K562 (cell line): ENCODE data around the gene DAB1. TPM values are rescaled to one million over a fixed set of nuclear protein-coding genes. Genes with fewer than 3 reads are reported as not detected.

Source experiments
- ATAC-seq: fragments of 200-7000 bp; cut with Tn5 transposase; 3 replicates; pipeline ENCODE4 v1.9.1; 2020; ENCODE audit warnings: moderate library complexity
- BruUV-seq: library from RNA; stranded (reverse); fragments of 400-500 nt; replicated peaks from 2 replicates; lab custom pipeline; 2021; lab: Mats Ljungman, UMichigan
- CTCF ChIA-PET: fragments of 300-600 bp; formaldehyde crosslinking; extraction: SDS; loops from one replicate; lab custom pipeline; 2021; ENCODE audit warnings: low intra/inter-chr PET ratio; lab: Yijun Ruan, JAX
- POLR2A ChIA-PET: fragments of 300-600, 350-650 bp; sonication (Branson Sonifier 250); formaldehyde crosslinking; extraction: SDS; loops from one replicate; lab custom pipeline; 2021; ENCODE audit warnings: antibody characterized with exemption, inconsistent platforms; lab: Yijun Ruan, JAX
- DNase-seq, 4 experiments: peaks; one replicate each; pipeline versions ENCODE4 v3.0.0 to v3.0.0-alpha.2; 2011 to 2018; ENCODE audit warnings: low spot score in 3 of 4, mixed read lengths in 3 of 4; ENCODE audit errors: extremely low read depth in 1 of 4
- FAIRE-seq: peaks from 2 replicates; lab custom pipeline; 2011; peaks lifted over from hg19 to GRCh38; lab: Jason Lieb, UNC
- H2AFZ ChIP-seq: 2 replicates; pipeline ENCODE4 v1.6.0; 2011; ENCODE audit warnings: low read depth, low read length, control low read depth, inconsistent platforms
- H3K27ac ChIP-seq: fragments of 200-600 bp; 3 replicates; pipeline ENCODE4 v1.8.0; 2011; ENCODE audit warnings: low read depth, mild to moderate bottlenecking, control low read depth, inconsistent platforms, low read length, moderate library complexity, mixed read lengths; ENCODE audit errors: extremely low read depth
- H3K27me3 ChIP-seq, 2 experiments: fragments of 300-600 bp in 1 of 2; 2 replicates in 1 of 2; 3 replicates in 1 of 2; pipeline versions ENCODE4 v1.6.0 to v1.8.0; 2011; ENCODE audit warnings: inconsistent platforms in 2 of 2, low read length in 2 of 2, mild to moderate bottlenecking in 1 of 2, mixed read lengths in 1 of 2, moderate library complexity in 1 of 2; ENCODE audit not compliant: control insufficient read depth in 2 of 2, insufficient read depth in 2 of 2
- H3K36me3 ChIP-seq: fragments of 300-600 bp; 3 replicates; pipeline ENCODE4 v1.8.0; 2011; ENCODE audit warnings: mild to moderate bottlenecking, low read length, inconsistent platforms; ENCODE audit not compliant: control insufficient read depth, insufficient read depth
- H3K4me1 ChIP-seq, 2 experiments: fragments of 200-600 bp in 1 of 2; replicated peaks in 1 of 2; 2 replicates in 1 of 2; 3 replicates in 1 of 2; pipeline versions ENCODE4 v1.5.1 to v1.8.0; 2011; ENCODE audit warnings: inconsistent platforms in 2 of 2, low read length in 2 of 2, mild to moderate bottlenecking in 1 of 2, mixed read lengths in 1 of 2, moderate library complexity in 1 of 2; ENCODE audit not compliant: control insufficient read depth in 2 of 2, insufficient read depth in 2 of 2
- H3K4me2 ChIP-seq: 2 replicates; pipeline ENCODE4 v1.6.1; 2011; ENCODE audit warnings: low read length, control low read depth, inconsistent platforms, mixed read lengths; ENCODE audit not compliant: insufficient read depth
- H3K4me3 ChIP-seq: fragments of 200-600 bp; sonication (generic), shearing (Covaris generic); 2 replicates; pipeline ENCODE4 v1.5.1; 2016; ENCODE audit warnings: control low read depth, inconsistent platforms
- H3K79me2 ChIP-seq: fragments of 200-600 bp; 3 replicates; pipeline ENCODE4 v1.8.0; 2011; ENCODE audit warnings: low read length, inconsistent platforms; ENCODE audit not compliant: control insufficient read depth, insufficient read depth
- H3K9ac ChIP-seq, 2 experiments: 2 replicates each; pipeline versions ENCODE4 v1.6.0 to v1.6.1; 2011; ENCODE audit warnings: low read depth in 2 of 2, low read length in 2 of 2, control low read depth in 1 of 2, inconsistent platforms in 1 of 2, mild to moderate bottlenecking in 1 of 2, mixed read lengths in 1 of 2; ENCODE audit not compliant: insufficient read depth in 1 of 2
- H3K9me1 ChIP-seq: one replicate; pipeline ENCODE4 v1.6.0; 2011; ENCODE audit warnings: inconsistent platforms, mild to moderate bottlenecking, low read length, moderate library complexity; ENCODE audit not compliant: control insufficient read depth, insufficient read depth
- H3K9me3 ChIP-seq: replicated peaks from 2 replicates; pipeline ENCODE4 v1.5.1; 2011; ENCODE audit warnings: low read depth, low read length, inconsistent platforms; ENCODE audit not compliant: control insufficient read depth, insufficient read depth
- H4K20me1 ChIP-seq: replicated peaks from 2 replicates; pipeline ENCODE4 v1.6.1; 2011; ENCODE audit warnings: low read length, inconsistent platforms, mixed read lengths; ENCODE audit not compliant: control insufficient read depth, insufficient read depth
- CEBPB ChIP-seq: fragments of 450-650 bp; IDR thresholded peaks from 2 replicates; pipeline ENCODE4 v1.6.1; 2016; ENCODE audit warnings: missing genetic modification characterization, missing compliant biosample characterization
- E2F3 ChIP-seq: fragments of 250-450 bp; sonication (Bioruptor Pico); IDR thresholded peaks from 2 replicates; pipeline ENCODE4 v1.4.0; 2020; ENCODE audit warnings: mild to moderate bottlenecking
- FOXP1 ChIP-seq: sonication (generic); formaldehyde crosslinking; IDR thresholded peaks from 2 replicates; pipeline ENCODE4 v1.8.0; 2022; ENCODE audit warnings: mild to moderate bottlenecking, missing genetic modification reagents
- KLF16 ChIP-seq: IDR thresholded peaks from 2 replicates; pipeline ENCODE4 v1.6.1; 2016; ENCODE audit warnings: antibody characterized with exemption
- MAFG ChIP-seq: fragments of 450-650 bp; conservative IDR thresholded peaks from 2 replicates; pipeline ENCODE4 v1.6.1; 2016; ENCODE audit warnings: missing genetic modification characterization, missing compliant biosample characterization
- PHB ChIP-seq: fragments of 250-450 bp; sonication (Bioruptor Pico); IDR thresholded peaks from 2 replicates; pipeline ENCODE4 v1.5.0; 2021
- POLR2G ChIP-seq: fragments of 200-400 bp; formaldehyde crosslinking; IDR thresholded peaks from 2 replicates; pipeline ENCODE4 v1.6.1; 2017; ENCODE audit warnings: low read depth, mild to moderate bottlenecking, antibody characterized with exemption, low read length, moderate library complexity
- TAF15 ChIP-seq: fragments of 200-400 bp; formaldehyde crosslinking; IDR thresholded peaks from 2 replicates; pipeline ENCODE4 v1.6.1; 2017; ENCODE audit warnings: mild to moderate bottlenecking, low read depth, low read length, moderate library complexity
- ZBTB8A ChIP-seq: fragments of 450-650 bp; IDR thresholded peaks from 2 replicates; pipeline ENCODE4 v1.6.1; 2018; ENCODE audit warnings: mild to moderate bottlenecking, moderate library complexity; ENCODE audit not compliant: partially characterized antibody
- ZNF316 ChIP-seq: fragments of 450-650 bp; IDR thresholded peaks from 2 replicates; pipeline ENCODE4 v1.6.1; 2016
- ZNF507 ChIP-seq: conservative IDR thresholded peaks from 2 replicates; pipeline ENCODE4 v1.6.1; 2017; ENCODE audit warnings: missing genetic modification characterization, missing compliant biosample characterization
- WGBS: fragments of 100-300 bp; shearing (Covaris generic); methylation state at CpG from one replicate; pipeline ENCODE4 v1.1.6; 2016; ENCODE audit warnings: low coverage, mixed read lengths; ENCODE audit not compliant: insufficient coverage; ENCODE audit errors: missing lambda C conversion rate; 5-methylcytosine and 5-hydroxymethylcytosine counted together
- in situ Hi-C: fragments of 300-500 bp; cut with MboI; formaldehyde crosslinking; loops from 4 replicates; pipeline ENCODE4 v1.15.0; 2018; ENCODE audit warnings: inconsistent platforms, mixed read lengths
- intact Hi-C: fragments of 100-400 bp; cut with micrococcal nuclease; formaldehyde crosslinking; loops from 2 replicates; pipeline ENCODE4 v1.14.2; 2022
- polyA plus RNA-seq, 8 experiments: library from polyadenylated mRNA; depleted of rRNA in 4 of 8; stranded (reverse) in 5 of 8; unstranded in 3 of 8; fragments of >200 nt; fragmentation: Nextera tagmentation in 2 of 8; fragmentation: Illumina TruSeq in 1 of 8; extraction: Ambion mirVana in 2 of 8; extraction: Trizol in 1 of 8; gene quantifications; 2 replicates each; pipeline versions ENCODE4 v1.2.1 to v1.2.3, GENCODE V29; 2011 to 2014; ENCODE audit warnings: inconsistent platforms in 1 of 8, missing spikeins in 1 of 8
- total RNA-seq, 7 experiments: library from RNA; depleted of rRNA in 6 of 7; stranded (reverse); fragments of >200 nt in 6 of 7; fragmentation: Illumina TruSeq in 2 of 7; extraction: Trizol in 2 of 7; gene quantifications; 2 replicates each; pipeline versions ENCODE4 v1.2.1 to v1.2.3, GENCODE V29; 2011 to 2021; ENCODE audit warnings: low replicate concordance in 1 of 7
- TF ChIP-seq, protein P1 (sequence below): fragments of 450-650 bp; formaldehyde crosslinking; IDR thresholded peaks from 2 replicates; pipeline ENCODE4 v1.4.0; 2020; ENCODE audit warnings: mild to moderate bottlenecking, moderate library complexity
- TF ChIP-seq, protein P2 (sequence below): sonication (generic); formaldehyde crosslinking; IDR thresholded peaks from 2 replicates; pipeline ENCODE4 v1.9.0; 2022; ENCODE audit warnings: mild to moderate bottlenecking, missing genetic modification reagents

The DAB1 gene
- total and polyA plus RNA-seq, 9 of the 15 experiments (the other 6 are each of a cell fraction or from before 2014, with no cell fraction given), result not detected

DNA sequence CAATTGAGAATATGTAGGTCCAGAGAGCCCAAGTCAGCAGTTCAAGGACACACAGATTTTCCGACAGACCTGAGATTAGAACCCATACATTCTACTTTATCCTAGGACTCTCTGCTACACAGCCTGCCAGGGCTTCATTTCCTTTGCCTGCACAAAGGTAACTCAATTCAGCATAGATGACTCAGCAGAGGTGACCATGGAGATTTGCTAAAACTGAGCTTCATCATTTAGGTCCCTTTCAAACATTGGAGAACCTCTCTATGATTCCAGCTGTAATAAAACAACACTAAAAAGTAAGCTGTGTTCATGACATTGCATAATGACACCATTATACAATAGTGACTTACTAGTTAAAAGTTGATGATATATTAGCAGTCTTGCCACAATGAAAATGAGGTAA, 22.2 kb downstream of the DAB1 start:
- Histone ChIP-seq H3K27ac (no peak overlapping the region), H3K4me3 (no peak overlapping the region), H3K79me2 (no peaks in the 10 kb centered on the region), H3K36me3 (no peaks in the 10 kb centered on the region), H3K9me3 (no peaks in the 10 kb centered on the region), H3K9me1 (no peaks in the 10 kb centered on the region), H4K20me1 (no peaks in the 10 kb centered on the region), H3K9ac (no peak overlapping the region), H3K4me2 (no peak overlapping the region), H2AFZ (no peak overlapping the region), H3K4me1 (no peaks in the 10 kb centered on the region), H3K27me3 (no peaks in the 10 kb centered on the region)
- no TSS peak for BruUV-seq
- WGBS, result 0% methylated on average over 1 of the region's 1 CpG
- TF ChIP-seq CEBPB (tag), result no peak
- TF ChIP-seq TAF15, result no peak
- TF ChIP-seq MAFG (tag), result 0 out of 2 replicates have a peak, but pooled peaks have one; percentile 15
- in situ Hi-C loops, result no loop called here
- FAIRE-seq (no peak), DNase-seq (no peak), ATAC-seq (no peak)
- CTCF ChIA-PET, result no interaction called here
- intact Hi-C loops, result no loop called here
- POLR2A ChIA-PET, result no interaction called here

DNA sequence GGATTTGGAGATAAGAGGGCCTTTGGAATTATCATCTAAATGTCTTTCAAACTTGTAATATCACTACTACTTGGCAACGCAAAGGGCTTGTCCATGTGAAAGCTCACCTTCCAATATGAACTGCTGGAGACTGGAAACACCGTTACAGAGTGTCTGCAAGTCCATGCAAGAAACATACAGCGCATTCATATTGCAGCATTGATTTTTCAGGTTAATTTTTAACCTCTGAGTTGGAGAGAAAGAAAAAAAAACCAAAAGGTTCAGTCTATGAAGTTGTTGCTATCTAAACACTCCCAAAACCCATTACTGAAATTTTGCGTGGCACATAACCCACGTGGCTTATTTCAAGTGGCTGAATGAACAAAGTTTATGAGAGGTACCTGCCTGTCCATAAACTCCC, 23.8 kb downstream of the DAB1 start:
- in situ Hi-C loops, result no loop called here
- no peak for TF ChIP-seq E2F3 (CRISPR knock-in tag)
- TF ChIP-seq, protein P1, sequence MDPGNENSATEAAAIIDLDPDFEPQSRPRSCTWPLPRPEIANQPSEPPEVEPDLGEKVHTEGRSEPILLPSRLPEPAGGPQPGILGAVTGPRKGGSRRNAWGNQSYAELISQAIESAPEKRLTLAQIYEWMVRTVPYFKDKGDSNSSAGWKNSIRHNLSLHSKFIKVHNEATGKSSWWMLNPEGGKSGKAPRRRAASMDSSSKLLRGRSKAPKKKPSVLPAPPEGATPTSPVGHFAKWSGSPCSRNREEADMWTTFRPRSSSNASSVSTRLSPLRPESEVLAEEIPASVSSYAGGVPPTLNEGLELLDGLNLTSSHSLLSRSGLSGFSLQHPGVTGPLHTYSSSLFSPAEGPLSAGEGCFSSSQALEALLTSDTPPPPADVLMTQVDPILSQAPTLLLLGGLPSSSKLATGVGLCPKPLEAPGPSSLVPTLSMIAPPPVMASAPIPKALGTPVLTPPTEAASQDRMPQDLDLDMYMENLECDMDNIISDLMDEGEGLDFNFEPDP (CRISPR knock-in tag), result no peak
- no peak for TF ChIP-seq KLF16
- no peak for TF ChIP-seq ZBTB8A
- TF ChIP-seq, protein P2, sequence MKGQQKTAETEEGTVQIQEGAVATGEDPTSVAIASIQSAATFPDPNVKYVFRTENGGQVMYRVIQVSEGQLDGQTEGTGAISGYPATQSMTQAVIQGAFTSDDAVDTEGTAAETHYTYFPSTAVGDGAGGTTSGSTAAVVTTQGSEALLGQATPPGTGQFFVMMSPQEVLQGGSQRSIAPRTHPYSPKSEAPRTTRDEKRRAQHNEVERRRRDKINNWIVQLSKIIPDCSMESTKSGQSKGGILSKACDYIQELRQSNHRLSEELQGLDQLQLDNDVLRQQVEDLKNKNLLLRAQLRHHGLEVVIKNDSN (CRISPR knock-in tag), result no peak
- TF ChIP-seq POLR2G, result no peak
- TF ChIP-seq FOXP1 (CRISPR knock-in tag), result no peak
- TF ChIP-seq ZNF507 (tag), result no peak
- no peak for TF ChIP-seq PHB (CRISPR knock-in tag)
- no peak for TF ChIP-seq ZNF316

More for the DNA sequence above, 23.8 kb downstream of the DAB1 start:
- DNase-seq, result no peak
- H3K27me3 ChIP-seq, result no peaks in the 10 kb centered on the region
- BruUV-seq, result no TSS peak
- no peaks in the 10 kb centered on the region for H3K9me1 ChIP-seq
- no peaks in the 10 kb centered on the region for H3K4me1 ChIP-seq
- H4K20me1 ChIP-seq, result no peaks in the 10 kb centered on the region
- H3K9me3 ChIP-seq, result no peaks in the 10 kb centered on the region
- no peak overlapping the region for H2AFZ ChIP-seq
- no peak overlapping the region for H3K9ac ChIP-seq
- intact Hi-C loops, result no loop called here
- FAIRE-seq, result no peak
- H3K27ac ChIP-seq, result no peak overlapping the region
- no peak for ATAC-seq
- ChIA-PET CTCF (no interaction called here), POLR2A (no interaction called here)
- 1% methylated on average over 5 of the region's 5 CpGs for WGBS
- H3K79me2 ChIP-seq, result no peaks in the 10 kb centered on the region
- H3K36me3 ChIP-seq, result no peaks in the 10 kb centered on the region
- no peak overlapping the region for H3K4me3 ChIP-seq
- no peak overlapping the region for H3K4me2 ChIP-seq
